CD4-positive, alpha-beta T cell treated with Interleukin-4 for 4 hours (primary cell): ENCODE data around the gene TPK1.
"Not testable (repeated sequence)": the region's sequence is repeated elsewhere in the genome, so short reads cannot be mapped to it uniquely, and the experiment has no call there.

Experiments
- DNase-seq: peaks from one replicate; pipeline ENCODE4 v3.0.0-alpha.2; 2020

TPK1 gene

GRCh38 chr7:144455040-144455404 lies 380.8 kb downstream of the TPK1 start:
- DNase-seq, result no peak

GRCh38 chr7:144454256-144455039 lies 381.4 kb downstream of the TPK1 start:
- no peak for DNase-seq

DNA sequence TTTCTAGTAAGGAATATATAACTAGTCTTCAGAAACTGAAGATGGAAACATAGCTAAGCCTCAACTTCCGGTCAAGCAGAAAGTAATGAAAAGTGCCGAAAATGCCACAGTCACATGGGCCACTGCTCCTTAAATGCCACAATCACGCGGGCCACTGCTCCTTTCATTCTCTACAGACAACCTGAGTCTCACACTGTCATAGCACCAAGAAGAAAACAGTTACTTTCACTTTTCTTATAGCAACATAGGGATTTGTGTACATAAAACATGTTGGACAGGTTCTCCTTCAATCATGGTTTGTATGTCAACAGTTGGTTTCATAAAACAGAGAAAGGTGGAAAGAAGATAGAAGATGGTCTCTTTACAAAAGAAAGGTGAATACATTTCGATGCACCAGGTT lies 383.8 kb downstream of the TPK1 start:
- DNase-seq, result no peak

GRCh38 chr7:144445590-144445989 lies 390.3 kb downstream of the TPK1 start:
- no peak for DNase-seq

GRCh38 chr7:144439717-144440205 lies 396.1 kb downstream of the TPK1 start:
- no peak for DNase-seq

DNA sequence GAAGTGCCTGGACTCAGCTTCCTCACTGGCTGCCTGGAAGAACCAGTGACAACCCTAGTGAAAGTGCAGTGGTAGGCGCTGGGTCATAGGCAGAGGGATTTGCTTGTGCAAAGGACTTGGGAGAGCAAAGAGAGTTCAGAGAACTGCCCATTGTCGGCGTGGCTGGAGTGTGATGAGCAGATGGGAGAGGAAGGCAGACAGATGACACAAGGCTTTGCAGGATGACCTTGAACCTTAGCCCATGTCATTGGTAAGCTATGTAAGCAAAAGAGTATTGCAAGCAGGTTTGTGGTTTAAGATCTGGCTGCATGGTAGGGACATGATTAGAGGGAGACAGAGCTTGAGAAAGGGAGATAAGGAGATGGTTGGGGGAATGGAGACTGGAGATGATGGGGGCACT lies 397.1 kb downstream of the TPK1 start:
- no peak for DNase-seq

- DNase-seq, result peak; percentile 41
Observed at GRCh38 chr7:144437370-144438191, 398.3 kb downstream of the TPK1 start.

DNA sequence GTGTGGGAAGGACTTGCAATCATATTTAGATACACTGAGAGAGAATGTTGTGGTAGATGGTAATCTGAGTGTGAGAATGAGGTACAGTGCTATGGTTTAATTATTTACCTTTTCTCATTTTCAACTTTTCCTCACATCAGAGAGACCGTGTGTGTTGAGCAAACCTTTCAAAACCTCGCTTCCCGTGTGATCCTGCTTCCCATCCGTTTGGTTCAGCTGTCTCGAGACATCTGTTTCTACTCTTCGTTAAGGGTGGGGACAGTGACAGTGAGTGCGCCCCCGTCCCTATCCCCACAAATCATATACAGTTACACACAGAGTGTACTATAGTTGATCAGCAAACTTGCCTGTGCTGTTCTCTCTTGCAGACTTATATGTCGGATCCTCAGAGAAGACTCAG lies 399.4 kb downstream of the TPK1 start:
- no peak for DNase-seq

DNA sequence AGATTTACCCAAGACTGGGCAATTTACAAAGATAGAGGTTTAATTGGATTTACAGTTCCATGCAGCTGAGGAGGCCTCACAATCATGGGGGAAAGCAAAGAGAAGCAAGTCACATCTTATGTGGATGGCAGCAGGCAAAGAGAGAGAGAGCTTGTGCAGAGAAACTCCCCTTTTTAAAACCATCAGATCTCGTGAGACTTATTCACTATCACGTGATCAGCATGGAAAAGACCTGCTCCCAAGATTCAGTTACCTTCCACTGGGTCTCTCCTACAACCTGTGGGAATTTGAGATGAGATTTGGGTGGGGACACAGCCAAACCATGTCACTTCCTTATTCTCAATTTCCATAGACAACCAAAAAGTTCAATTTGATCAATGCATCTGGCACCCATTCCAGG lies 407.4 kb downstream of the TPK1 start:
- no peak for DNase-seq

GRCh38 chr7:144427539-144427938 lies 408.3 kb downstream of the TPK1 start:
- DNase-seq, result not testable (repeated sequence)

- not testable (repeated sequence) for DNase-seq
Observed at GRCh38 chr7:144418931-144419330, 416.9 kb downstream of the TPK1 start.

DNA sequence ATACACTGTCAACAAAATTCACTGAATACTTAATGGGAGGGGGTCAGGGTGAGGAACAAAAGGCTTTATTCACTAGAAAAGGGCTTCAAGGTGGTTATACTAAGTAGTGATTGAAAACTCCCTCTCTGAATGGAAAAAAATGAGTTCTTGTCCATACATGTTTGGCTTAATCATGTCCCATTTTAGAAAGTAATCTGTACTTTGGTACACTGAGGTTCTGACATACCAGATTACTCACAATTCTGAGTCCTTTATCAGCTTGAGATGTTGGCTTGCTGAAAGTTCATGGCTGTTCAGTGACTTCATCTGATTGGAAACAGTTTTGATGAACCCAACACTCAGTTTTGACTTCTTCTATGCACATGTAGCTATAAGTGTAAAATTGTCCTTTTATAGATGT lies 419.5 kb downstream of the TPK1 start:
- DNase-seq, result no peak

GRCh38 chr7:144415858-144416257 lies 420.0 kb downstream of the TPK1 start:
- DNase-seq, result no peak

DNA sequence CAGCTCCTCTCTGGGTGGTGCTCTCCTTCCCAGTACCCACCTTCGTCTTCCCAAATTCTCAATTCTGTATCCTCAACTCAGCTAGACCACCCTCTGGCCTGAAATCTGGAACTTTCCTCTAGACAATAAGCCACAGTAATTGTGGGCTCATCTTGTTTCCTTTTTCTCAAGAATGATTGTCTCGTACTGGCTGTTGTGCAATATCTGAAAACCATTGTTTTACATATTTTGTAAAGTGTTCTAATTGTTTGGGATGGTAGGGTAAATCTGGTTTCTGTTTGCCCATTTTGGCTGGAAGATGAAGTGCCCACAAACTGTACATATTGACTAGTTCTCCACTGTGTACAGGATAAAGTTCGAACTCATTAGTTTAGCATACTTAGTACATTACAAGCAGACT lies 421.0 kb downstream of the TPK1 start:
- no peak for DNase-seq

- no peak for DNase-seq
Observed at GRCh38 chr7:144410441-144410840, 425.4 kb downstream of the TPK1 start.

GRCh38 chr7:144408121-144408520 lies 427.7 kb downstream of the TPK1 start:
- DNase-seq, result no peak

- no peak for DNase-seq
Observed at GRCh38 chr7:144407266-144407931, 428.5 kb downstream of the TPK1 start.

GRCh38 chr7:144404946-144405345 lies 430.9 kb downstream of the TPK1 start:
- no peak for DNase-seq

- no peak for DNase-seq
Observed at GRCh38 chr7:144403649-144404061, 432.2 kb downstream of the TPK1 start, which contains the start of gene NOBOX. NOBOX (minus strand) TSS chr7:144403693.

GRCh38 chr7:144403102-144403501 lies 432.8 kb downstream of the TPK1 start:
- no peak for DNase-seq
